Immature natural killer cell (primary cell): ENCODE data around the gene FARP1. TPM values are rescaled to one million over a fixed set of nuclear protein-coding genes. Genes with fewer than 3 reads are reported as not detected.

ENCODE experiments used
- DNase-seq, 3 donors: peaks; one replicate each; pipeline ENCODE4 v3.0.0; 2022; ENCODE audit warnings: mixed read lengths in 1 of 3
- H3K27ac Mint-ChIP-seq, 6 donors: one replicate each; pipeline ENCODE4 v1.8.0; 2020; ENCODE audit warnings: mixed read lengths in 6 of 6, mild to moderate bottlenecking in 5 of 6, inconsistent platforms in 4 of 6, moderate library complexity in 3 of 6
- H3K27me3 Mint-ChIP-seq, 3 donors: one replicate each; pipeline ENCODE4 v1.8.0; 2020 to 2021; ENCODE audit warnings: low read depth in 3 of 3, mild to moderate bottlenecking in 3 of 3, mixed read lengths in 3 of 3, moderate library complexity in 3 of 3, inconsistent platforms in 1 of 3
- H3K36me3 Mint-ChIP-seq, 3 donors: one replicate each; pipeline ENCODE4 v1.8.0; 2020; ENCODE audit warnings: mixed read lengths in 3 of 3, inconsistent platforms in 2 of 3, mild to moderate bottlenecking in 2 of 3
- H3K4me1 Mint-ChIP-seq, 2 donors: one replicate each; pipeline ENCODE4 v1.8.0; 2020; ENCODE audit warnings: inconsistent platforms in 2 of 2, mild to moderate bottlenecking in 2 of 2, mixed read lengths in 2 of 2, moderate library complexity in 1 of 2
- H3K4me3 Mint-ChIP-seq, 5 donors: one replicate each; pipeline ENCODE4 v1.8.0; 2020; ENCODE audit warnings: mild to moderate bottlenecking in 5 of 5, mixed read lengths in 5 of 5, inconsistent platforms in 3 of 5, moderate library complexity in 3 of 5
- H3K9me3 Mint-ChIP-seq, 6 donors: one replicate each; pipeline ENCODE4 v1.8.0; 2020; ENCODE audit warnings: mild to moderate bottlenecking in 6 of 6, mixed read lengths in 6 of 6, inconsistent platforms in 4 of 6, moderate library complexity in 3 of 6
- polyA plus RNA-seq, 3 donors: library from polyadenylated mRNA; unstranded; fragments of 300-500 nt; fragmentation: Illumina TruSeq; gene quantifications; one replicate each; pipeline ENCODE4 v1.2.3, GENCODE V29; 2021

The FARP1 gene
- polyA plus RNA-seq, 3 donors from 2014 or later = 0.09 to 0.72 (median 0.22) TPM

DNA sequence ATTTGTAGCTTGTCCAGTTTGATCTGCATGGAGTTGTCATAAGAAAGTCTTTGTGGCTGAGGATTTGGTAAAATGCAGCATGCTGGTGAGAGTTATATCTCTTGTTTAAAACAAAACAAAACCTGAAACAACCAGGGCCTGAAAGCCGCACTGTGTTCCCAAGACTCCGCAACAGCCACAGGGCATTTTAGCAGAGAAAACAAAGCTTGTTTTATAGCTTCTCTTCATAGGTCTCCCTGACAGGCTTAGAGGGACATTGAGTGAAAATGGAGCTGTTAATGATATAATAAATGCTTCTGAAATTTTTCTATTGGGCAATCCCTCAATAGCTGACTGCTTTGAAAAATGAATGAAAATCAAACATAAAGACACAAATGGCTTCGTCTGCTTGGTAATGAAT lies 182.8 kb downstream of the FARP1 start:
- H3K9me3 Mint-ChIP-seq = no peaks in the 10 kb centered on the region
- no peak for DNase-seq
- no peak overlapping the region for H3K4me3 Mint-ChIP-seq
- H3K27ac Mint-ChIP-seq = no peak overlapping the region
- no peaks in the 10 kb centered on the region for H3K36me3 Mint-ChIP-seq
- peaks cover 0 to 6% (median 6%) of the 10 kb centered on the region in 3 donors for H3K27me3 Mint-ChIP-seq
- no peaks in the 10 kb centered on the region for H3K4me1 Mint-ChIP-seq

DNA sequence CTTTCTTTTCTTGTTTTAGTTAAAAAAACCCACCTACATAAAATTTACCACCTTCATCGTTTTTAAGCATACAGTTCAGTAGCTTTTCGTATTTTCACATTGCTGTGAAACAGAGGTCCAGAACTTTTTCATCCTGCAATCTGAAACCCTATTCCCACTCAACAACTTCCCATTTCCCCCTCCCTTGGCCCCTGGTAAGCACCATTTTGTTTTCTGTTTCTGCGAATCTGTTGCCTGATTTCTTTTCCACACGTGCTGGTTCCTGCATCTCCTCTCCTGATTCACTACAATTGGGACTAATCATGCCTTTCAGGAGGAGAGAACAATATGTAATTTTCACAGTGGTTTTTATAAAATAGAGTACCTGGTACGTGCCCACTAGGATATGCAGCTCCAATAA lies 183.4 kb downstream of the FARP1 start:
- H3K9me3 Mint-ChIP-seq = no peaks in the 10 kb centered on the region
- peaks cover 1 to 6% (median 6%) of the 10 kb centered on the region in 3 donors for H3K27me3 Mint-ChIP-seq

DNA sequence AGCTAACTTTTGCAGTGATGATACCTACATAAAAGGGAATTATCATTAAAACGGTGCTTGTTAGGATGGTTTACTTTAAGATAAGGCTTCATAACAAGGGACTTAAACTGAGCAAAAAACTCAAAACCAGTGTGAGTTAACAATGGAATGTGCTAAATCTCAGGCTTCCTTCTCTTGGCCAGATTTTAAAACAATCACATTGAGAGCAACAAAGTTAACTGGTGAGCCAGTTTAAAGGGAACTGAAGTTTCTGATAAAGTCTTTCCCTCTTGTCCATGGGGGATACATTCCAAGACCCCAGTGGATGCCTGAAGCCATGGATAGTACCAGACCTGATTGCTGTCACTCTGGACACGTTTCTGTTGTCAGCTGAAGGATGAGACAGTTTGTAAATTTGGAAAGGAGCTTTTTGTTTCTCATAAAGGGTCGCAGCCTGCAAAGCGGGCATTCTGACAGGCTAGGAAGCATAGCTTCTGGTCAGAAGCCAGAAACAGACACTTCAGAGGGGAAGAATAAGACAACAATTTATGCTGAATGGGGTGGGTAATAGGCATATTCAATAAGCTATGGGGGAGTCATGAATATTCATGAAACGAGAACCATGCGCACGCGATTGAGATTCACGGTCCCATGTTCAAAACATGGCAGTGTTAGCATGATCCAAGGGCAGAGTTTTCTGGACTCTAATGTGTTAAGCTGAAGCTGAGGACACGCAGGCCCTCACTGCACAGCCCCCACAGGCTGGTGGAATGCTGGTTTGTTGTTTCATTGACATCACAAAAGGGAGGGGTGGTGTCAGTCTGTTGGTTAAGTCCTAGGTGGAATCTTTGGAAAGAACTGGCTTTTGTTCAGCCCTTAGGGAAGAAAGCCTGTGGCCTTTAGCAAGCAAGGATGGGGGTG lies 184.7 kb downstream of the FARP1 start:
- Mint-ChIP-seq H3K4me3 (no peak overlapping the region), H3K27me3 (peaks cover 3 to 6% (median 6%) of the 10 kb centered on the region in 3 donors), H3K4me1 (no peaks in the 10 kb centered on the region), H3K27ac (no peak overlapping the region), H3K36me3 (no peaks in the 10 kb centered on the region), H3K9me3 (no peaks in the 10 kb centered on the region)
- no peak for DNase-seq

More for the DNA sequence above, 183.4 kb downstream of the FARP1 start:
- Mint-ChIP-seq H3K36me3 (no peaks in the 10 kb centered on the region), H3K27ac (no peak overlapping the region), H3K4me3 (no peak overlapping the region), H3K4me1 (no peaks in the 10 kb centered on the region)
- no peak for DNase-seq

DNA sequence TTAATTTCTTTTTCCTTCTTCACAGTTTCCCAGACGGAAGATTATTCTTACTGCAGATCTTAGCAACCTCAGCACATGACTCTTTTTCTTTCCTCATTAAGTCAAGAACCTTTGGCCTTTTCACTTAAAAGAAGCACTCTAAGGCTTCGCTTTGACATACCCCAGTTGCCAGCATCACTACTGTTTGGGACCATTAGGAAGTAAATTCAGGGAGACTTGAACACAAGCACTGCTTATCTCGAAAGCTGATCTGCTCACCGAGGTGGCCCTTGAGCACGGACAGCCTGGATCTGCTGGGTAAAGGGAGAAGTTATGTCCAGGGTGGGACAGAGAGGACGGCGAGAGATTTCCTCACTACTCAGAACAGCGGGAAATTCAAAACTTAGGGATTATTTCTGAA lies 185.6 kb downstream of the FARP1 start:
- peaks cover 3 to 6% (median 6%) of the 10 kb centered on the region in 3 donors for H3K27me3 Mint-ChIP-seq
- no peak for DNase-seq
- H3K9me3 Mint-ChIP-seq = no peaks in the 10 kb centered on the region
- H3K36me3 Mint-ChIP-seq = no peaks in the 10 kb centered on the region
- no peak overlapping the region for H3K27ac Mint-ChIP-seq
- H3K4me3 Mint-ChIP-seq = no peak overlapping the region
- H3K4me1 Mint-ChIP-seq = no peaks in the 10 kb centered on the region

DNA sequence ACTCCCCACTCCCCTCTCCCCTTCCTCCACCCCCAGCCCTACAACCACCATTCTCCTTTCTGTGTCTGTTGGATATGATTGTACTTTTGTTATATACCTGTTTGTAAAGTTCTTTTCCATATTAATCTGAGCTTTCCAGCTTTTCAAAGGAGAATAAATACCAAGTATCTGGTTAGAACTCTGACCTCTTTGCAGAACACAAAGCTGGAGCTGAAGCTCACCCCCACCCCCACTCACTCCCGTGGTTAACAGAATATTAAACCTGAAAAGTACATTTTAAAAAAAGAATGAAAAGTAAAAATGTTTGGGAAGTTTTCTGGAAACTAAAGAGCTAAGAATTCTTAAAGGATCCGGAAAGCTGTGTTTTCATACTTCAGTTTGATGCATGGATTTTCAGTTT lies 189.3 kb downstream of the FARP1 start:
- Mint-ChIP-seq H3K9me3 (no peaks in the 10 kb centered on the region), H3K27me3 (peaks cover 2 to 6% (median 3%) of the 10 kb centered on the region in 3 donors), H3K4me1 (no peaks in the 10 kb centered on the region), H3K4me3 (no peak overlapping the region), H3K36me3 (no peaks in the 10 kb centered on the region), H3K27ac (no peak overlapping the region)
- no peak for DNase-seq

DNA sequence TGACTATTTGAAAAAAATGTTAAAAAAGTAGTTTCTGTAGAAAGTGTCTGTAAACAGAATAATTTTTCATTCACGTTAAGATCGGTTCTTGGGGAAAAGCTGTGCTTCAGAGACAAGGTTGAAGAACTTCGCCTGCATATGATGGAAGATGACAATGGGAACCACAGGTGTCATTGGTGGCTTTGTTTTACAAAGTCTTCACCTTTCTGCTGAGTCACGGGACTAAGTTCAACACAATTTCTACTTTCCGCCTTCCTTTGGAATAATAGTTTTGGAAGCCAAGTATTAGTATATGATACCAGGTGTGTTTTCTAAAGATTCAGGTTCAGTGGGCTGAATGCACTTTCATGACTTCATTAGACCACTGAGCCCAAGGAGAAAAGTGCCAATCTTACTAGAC lies 189.8 kb downstream of the FARP1 start:
- H3K4me1 Mint-ChIP-seq = no peaks in the 10 kb centered on the region
- no peaks in the 10 kb centered on the region for H3K36me3 Mint-ChIP-seq
- DNase-seq = no peak
- no peak overlapping the region for H3K4me3 Mint-ChIP-seq
- H3K27ac Mint-ChIP-seq = no peak overlapping the region
- peaks cover 2 to 6% (median 3%) of the 10 kb centered on the region in 3 donors for H3K27me3 Mint-ChIP-seq
- H3K9me3 Mint-ChIP-seq = no peaks in the 10 kb centered on the region

DNA sequence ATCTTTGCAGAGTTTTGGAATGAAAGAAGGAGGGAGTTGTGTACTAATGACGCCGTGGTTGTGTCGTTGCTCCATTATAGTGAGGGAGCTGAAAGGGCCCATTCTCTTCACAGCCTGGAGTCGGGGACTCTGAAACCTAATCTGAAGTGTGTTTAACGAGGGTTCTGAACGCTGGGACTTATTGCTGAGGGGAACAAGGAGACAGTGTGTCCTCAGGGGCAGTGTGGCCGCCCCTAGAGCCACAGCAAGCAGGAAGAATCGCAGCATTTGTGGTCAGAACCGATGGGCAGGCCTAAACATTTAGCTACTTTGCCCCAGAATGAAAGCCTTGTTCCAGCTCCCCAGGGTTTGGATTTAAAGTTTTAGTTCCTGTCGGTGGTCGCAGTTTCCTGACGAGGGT lies 190.6 kb downstream of the FARP1 start:
- H3K27me3 Mint-ChIP-seq = peaks cover 2 to 6% (median 3%) of the 10 kb centered on the region in 3 donors
- H3K36me3 Mint-ChIP-seq = no peaks in the 10 kb centered on the region
- H3K4me3 Mint-ChIP-seq = no peak overlapping the region
- H3K4me1 Mint-ChIP-seq = no peaks in the 10 kb centered on the region
- no peak for DNase-seq
- H3K27ac Mint-ChIP-seq = no peak overlapping the region
- H3K9me3 Mint-ChIP-seq = no peaks in the 10 kb centered on the region

DNA sequence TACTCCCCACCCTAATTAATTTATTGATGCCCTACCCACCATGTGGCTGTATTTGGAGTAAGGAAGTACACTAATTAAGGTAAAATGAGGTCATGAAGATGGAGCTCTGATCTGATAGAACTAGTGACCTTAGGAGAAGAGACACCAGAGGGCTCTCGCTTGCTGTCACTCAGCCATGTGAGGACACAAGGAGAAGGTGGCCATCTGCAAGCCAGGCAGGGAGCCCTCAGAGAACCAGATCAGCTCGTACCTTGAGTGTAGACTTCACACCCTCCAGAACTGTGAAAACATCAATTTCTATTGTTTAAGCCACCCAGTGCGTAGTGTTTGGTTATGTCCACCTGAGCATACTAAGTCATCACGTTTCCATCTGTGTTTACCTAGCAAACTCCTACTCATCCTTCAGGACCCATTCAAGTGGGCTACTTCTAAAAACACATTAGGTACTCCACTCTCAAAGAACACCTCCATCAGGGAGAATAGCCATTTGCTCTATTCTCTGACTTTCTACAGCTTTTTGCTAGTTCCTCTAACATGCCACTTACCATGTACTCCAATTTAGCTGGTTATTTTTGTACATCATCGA lies 191.8 kb downstream of the FARP1 start:
- H3K4me1 Mint-ChIP-seq = no peaks in the 10 kb centered on the region
- no peak overlapping the region for H3K4me3 Mint-ChIP-seq
- H3K27me3 Mint-ChIP-seq = peaks cover under 1 to 4% (median 3%) of the 10 kb centered on the region in 3 donors
- no peak overlapping the region for H3K27ac Mint-ChIP-seq
- H3K36me3 Mint-ChIP-seq = no peaks in the 10 kb centered on the region
- no peaks in the 10 kb centered on the region for H3K9me3 Mint-ChIP-seq
- no peak for DNase-seq

DNA sequence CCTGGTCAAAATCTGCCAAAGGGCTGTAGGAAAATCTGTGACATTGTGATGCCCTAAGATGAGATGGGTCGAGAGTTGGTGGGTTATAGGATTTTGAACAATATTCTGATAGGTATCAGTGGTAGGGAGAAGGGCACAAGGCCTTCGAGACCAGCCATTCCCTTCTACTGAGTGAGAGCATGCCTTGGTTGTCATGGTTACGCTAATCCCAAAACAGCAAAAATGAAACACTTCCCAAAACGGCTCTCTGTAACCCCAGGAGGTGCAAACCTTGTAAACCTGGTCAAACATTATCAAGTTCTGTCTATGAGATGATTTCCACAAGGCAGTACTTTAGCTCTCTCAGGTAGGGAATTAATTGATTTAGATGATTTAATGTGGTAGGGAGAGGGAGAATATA lies 192.8 kb downstream of the FARP1 start:
- H3K4me3 Mint-ChIP-seq = no peak overlapping the region
- H3K36me3 Mint-ChIP-seq = no peaks in the 10 kb centered on the region
- no peaks in the 10 kb centered on the region for H3K9me3 Mint-ChIP-seq
- peaks cover 0 to 4% (median 3%) of the 10 kb centered on the region in 3 donors for H3K27me3 Mint-ChIP-seq
- H3K27ac Mint-ChIP-seq = no peak overlapping the region
- H3K4me1 Mint-ChIP-seq = no peaks in the 10 kb centered on the region
- no peak for DNase-seq

DNA sequence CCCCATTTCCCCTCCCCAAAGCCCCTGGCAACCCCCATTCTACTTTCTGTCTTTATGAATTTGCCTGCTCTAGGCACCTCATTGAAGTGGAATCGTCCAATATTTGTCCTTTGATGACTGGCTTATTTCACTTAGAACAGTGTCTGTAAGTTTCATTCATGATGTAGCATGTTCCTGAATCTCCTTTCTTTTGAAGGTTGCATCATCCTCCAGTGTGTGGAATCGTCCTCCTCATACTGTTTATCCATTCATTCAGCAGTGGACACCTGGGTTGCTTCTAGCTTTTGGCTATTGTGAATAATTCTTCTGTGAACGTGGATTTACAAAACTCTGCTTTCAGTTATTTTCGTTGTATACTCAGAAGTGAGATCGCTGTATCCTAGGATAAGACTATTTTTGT lies 195.4 kb downstream of the FARP1 start:
- Mint-ChIP-seq H3K4me3 (no peak overlapping the region), H3K9me3 (no peaks in the 10 kb centered on the region), H3K27me3 (peaks cover 0 to 4% (median 0%) of the 10 kb centered on the region in 3 donors), H3K36me3 (no peaks in the 10 kb centered on the region), H3K27ac (no peak overlapping the region), H3K4me1 (no peaks in the 10 kb centered on the region)
- DNase-seq = no peak

DNA sequence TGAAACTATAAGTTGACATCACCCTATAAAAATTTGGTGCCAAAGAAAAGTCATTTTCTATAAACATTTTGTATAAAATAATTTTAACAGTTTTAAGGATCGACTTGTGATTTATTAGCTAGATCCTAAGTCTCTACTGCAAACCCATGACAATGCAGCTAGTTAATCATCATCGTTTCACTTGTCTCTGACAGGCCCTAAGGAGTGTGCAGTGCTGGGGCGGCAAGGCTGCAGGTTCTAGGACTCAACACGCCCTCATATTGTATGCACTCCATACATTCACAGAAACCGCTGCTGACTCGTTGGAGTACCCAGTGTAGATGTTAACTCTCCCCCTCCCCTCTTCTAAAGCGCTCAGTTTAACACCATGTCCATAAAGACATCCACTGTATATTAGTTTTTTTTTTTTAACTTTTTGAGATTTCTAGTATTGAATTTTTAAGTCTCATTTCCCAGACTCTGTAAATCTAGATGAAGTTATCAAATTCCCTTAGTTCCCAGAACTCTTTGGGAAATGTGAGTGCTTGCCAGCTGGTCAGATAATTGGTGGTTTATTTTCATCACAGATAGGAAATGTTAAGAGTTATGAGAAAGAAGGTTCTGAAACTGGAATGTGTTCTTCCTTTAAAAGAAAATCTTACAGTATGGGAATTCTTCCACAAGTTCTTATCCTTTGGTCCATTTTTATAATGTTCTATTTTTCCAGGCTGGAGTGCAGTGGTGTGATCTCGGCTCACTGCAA lies 197.0 kb downstream of the FARP1 start:
- no peak overlapping the region for H3K4me3 Mint-ChIP-seq
- no peaks in the 10 kb centered on the region for H3K9me3 Mint-ChIP-seq
- no peak for DNase-seq
- peaks cover 0 to 3% (median 0%) of the 10 kb centered on the region in 3 donors for H3K27me3 Mint-ChIP-seq
- H3K4me1 Mint-ChIP-seq = no peaks in the 10 kb centered on the region
- no peaks in the 10 kb centered on the region for H3K36me3 Mint-ChIP-seq
- no peak overlapping the region for H3K27ac Mint-ChIP-seq

DNA sequence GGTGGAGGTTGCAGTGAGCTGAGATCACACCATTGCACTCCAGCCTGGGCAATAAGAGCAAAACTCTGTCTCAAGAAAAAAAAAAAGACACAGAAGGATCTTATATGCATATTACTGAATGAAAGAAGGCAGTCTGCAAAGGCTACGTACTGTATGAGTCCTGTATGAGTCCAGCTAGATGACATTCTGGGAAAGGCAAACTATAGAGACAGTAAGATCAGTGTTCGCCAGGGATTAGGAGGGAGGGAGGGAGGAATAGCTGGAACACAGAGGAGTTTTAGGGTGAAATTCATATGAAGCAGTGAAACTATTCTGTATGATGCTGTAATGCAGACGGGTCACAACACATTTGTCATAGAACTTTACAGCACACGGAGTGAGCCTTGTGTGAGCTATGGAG lies 200.1 kb downstream of the FARP1 start:
- H3K36me3 Mint-ChIP-seq = no peaks in the 10 kb centered on the region
- H3K27ac Mint-ChIP-seq = no peak overlapping the region
- no peaks in the 10 kb centered on the region for H3K4me1 Mint-ChIP-seq
- H3K9me3 Mint-ChIP-seq = no peaks in the 10 kb centered on the region
- peaks cover 0 to 5% (median 0%) of the 10 kb centered on the region in 3 donors for H3K27me3 Mint-ChIP-seq
- H3K4me3 Mint-ChIP-seq = no peak overlapping the region
- DNase-seq = no peak

DNA sequence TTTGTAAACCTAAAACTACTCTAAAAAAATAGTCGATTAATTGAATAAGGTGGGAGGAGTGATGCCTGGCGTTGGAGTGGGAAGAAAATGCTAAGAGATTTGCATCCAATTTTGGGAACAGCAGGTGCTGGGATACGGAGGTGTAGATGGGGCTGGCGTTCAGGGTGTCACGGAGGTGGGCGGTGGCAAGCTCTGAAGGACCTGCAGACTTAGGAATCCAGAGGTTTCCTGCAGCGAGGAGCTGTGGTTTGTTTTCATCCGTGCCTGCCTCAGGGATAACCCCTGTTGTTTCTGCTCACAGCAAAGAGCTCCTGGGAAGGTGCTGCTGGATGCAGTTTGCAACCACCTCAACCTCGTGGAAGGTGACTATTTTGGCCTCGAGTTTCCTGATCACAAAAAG lies 200.6 kb downstream of the FARP1 start:
- DNase-seq = no peak
- Mint-ChIP-seq H3K27ac (no peak overlapping the region), H3K4me3 (no peak overlapping the region), H3K27me3 (peaks cover 0 to 5% (median 0%) of the 10 kb centered on the region in 3 donors), H3K36me3 (no peaks in the 10 kb centered on the region), H3K9me3 (no peaks in the 10 kb centered on the region), H3K4me1 (no peaks in the 10 kb centered on the region)

DNA sequence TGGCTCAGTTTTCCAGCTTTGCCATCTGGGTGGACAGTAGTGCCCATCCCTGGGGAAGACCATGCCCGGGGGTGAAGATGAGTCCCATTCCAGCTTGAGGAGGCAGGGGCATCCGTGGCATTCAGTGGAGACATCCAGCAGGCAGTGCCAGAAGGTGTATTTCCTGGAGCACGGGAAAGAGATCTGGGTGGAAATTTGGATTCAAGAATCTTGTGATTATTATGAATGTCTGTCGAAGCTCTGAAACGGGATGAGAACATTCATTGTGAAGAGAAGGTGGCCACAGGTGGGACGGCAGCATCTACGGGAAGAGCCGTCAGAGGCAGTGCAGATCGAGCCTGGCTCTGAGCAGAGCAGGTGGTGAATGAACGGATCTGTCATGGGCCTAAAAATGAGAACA lies 201.5 kb downstream of the FARP1 start:
- Mint-ChIP-seq H3K4me3 (no peak overlapping the region), H3K4me1 (no peaks in the 10 kb centered on the region), H3K9me3 (no peaks in the 10 kb centered on the region), H3K36me3 (no peaks in the 10 kb centered on the region), H3K27ac (no peak overlapping the region), H3K27me3 (peaks cover 0 to 5% (median 0%) of the 10 kb centered on the region in 3 donors)
- DNase-seq = no peak
